ENCODE measurements around the gene SP6.

SP6 gene

GRCh38 chr17:47879776-47880454 lies 29.0 kb upstream of the SP6 start:
- DNase-seq (ENCODE audit: low spot score), result no peak

GRCh38 chr17:47879028-47879585 lies 28.1 kb upstream of the SP6 start:
- DNase-seq (ENCODE audit: low spot score), result no peak

- DNase-seq (ENCODE audit: low spot score), result no peak
Observed at GRCh38 chr17:47878203-47879027, 27.5 kb upstream of the SP6 start.

GRCh38 chr17:47877368-47878034 lies 26.5 kb upstream of the SP6 start:
- no peak for DNase-seq (ENCODE audit: low spot score)

GRCh38 chr17:47875011-47875985 lies 24.3 kb upstream of the SP6 start:
- no peak for DNase-seq (ENCODE audit: low spot score)

- no peak for DNase-seq (ENCODE audit: low spot score)
Observed at GRCh38 chr17:47873200-47874090, 22.5 kb upstream of the SP6 start.

GRCh38 chr17:47872651-47873161 lies 21.7 kb upstream of the SP6 start:
- no peak for DNase-seq (ENCODE audit: low spot score)

GRCh38 chr17:47872019-47872650 lies 21.2 kb upstream of the SP6 start:
- no peak for DNase-seq (ENCODE audit: low spot score)

GRCh38 chr17:47871048-47871447 lies 20.1 kb upstream of the SP6 start:
- DNase-seq (ENCODE audit: low spot score), result no peak

- no peak for DNase-seq (ENCODE audit: low spot score)
Observed at GRCh38 chr17:47870056-47870455, 19.1 kb upstream of the SP6 start.

GRCh38 chr17:47869114-47869513 lies 18.2 kb upstream of the SP6 start:
- DNase-seq (ENCODE audit: low spot score), result no peak

- no peak for DNase-seq (ENCODE audit: low spot score)
Observed at GRCh38 chr17:47867813-47868533, 17.0 kb upstream of the SP6 start.

- no peak for DNase-seq (ENCODE audit: low spot score)
Observed at GRCh38 chr17:47866941-47867340, 16.0 kb upstream of the SP6 start.

GRCh38 chr17:47864791-47865216 lies 13.8 kb upstream of the SP6 start:
- DNase-seq (ENCODE audit: low spot score), result no peak

- DNase-seq (ENCODE audit: low spot score), result peak; percentile 90
Observed at GRCh38 chr17:47862621-47863440, 11.9 kb upstream of the SP6 start.

GRCh38 chr17:47860386-47860785 lies 9.4 kb upstream of the SP6 start:
- DNase-seq (ENCODE audit: low spot score), result no peak

GRCh38 chr17:47857551-47858455 lies 6.8 kb upstream of the SP6 start:
- DNase-seq (ENCODE audit: low spot score), result no peak

Measured in RKO (cell line).